ENCODE data around the gene GDF7. TPM values are rescaled to one million over a fixed set of nuclear protein-coding genes. Genes with fewer than 3 reads are reported as not detected.

GDF7 gene
- total RNA-seq, 3 donors from 2014 or later (not counting 1 experiment from before 2014, with no cell fraction given): 0.02 to 0.10 (median 0.05) TPM

GRCh38 chr2:20626698-20627513 is 40.0 kb upstream of the GDF7 start:
- Mint-ChIP-seq H3K4me3 (no peak overlapping the region), H3K36me3 (no peaks in the 10 kb centered on the region), H3K9me3 (no peaks in the 10 kb centered on the region), H3K27me3 (ENCODE audit: low read depth in 2 of 2) (no peaks in the 10 kb centered on the region), H3K27ac (no peak overlapping the region), H3K4me1 (peaks cover 4 to 5% of the 10 kb centered on the region in 2 donors)
- intact Hi-C loops (cut with micrococcal nuclease): no loop called here
- no peaks in the 10 kb centered on the region for H3K27me3 ChIP-seq (ENCODE audit: control insufficient read depth, insufficient read depth, low read length)
- H3K4me1 ChIP-seq (ENCODE audit: control insufficient read depth, insufficient read depth, low read length): no peaks in the 10 kb centered on the region
- ATAC-seq (no peak), DNase-seq (no peak)
- H3K4me3 ChIP-seq (ENCODE audit: low read length): no peak overlapping the region
- WGBS (ENCODE audit: insufficient coverage): 79% methylated on average over 19 of the region's 20 CpGs
- TF ChIP-seq, protein P1, sequence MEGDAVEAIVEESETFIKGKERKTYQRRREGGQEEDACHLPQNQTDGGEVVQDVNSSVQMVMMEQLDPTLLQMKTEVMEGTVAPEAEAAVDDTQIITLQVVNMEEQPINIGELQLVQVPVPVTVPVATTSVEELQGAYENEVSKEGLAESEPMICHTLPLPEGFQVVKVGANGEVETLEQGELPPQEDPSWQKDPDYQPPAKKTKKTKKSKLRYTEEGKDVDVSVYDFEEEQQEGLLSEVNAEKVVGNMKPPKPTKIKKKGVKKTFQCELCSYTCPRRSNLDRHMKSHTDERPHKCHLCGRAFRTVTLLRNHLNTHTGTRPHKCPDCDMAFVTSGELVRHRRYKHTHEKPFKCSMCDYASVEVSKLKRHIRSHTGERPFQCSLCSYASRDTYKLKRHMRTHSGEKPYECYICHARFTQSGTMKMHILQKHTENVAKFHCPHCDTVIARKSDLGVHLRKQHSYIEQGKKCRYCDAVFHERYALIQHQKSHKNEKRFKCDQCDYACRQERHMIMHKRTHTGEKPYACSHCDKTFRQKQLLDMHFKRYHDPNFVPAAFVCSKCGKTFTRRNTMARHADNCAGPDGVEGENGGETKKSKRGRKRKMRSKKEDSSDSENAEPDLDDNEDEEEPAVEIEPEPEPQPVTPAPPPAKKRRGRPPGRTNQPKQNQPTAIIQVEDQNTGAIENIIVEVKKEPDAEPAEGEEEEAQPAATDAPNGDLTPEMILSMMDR (IDR thresholded peaks at IDR 0.05): no peak
- H3K9me3 ChIP-seq (ENCODE audit: control insufficient read depth, insufficient read depth, low read length): no peaks in the 10 kb centered on the region
- H3K36me3 ChIP-seq (ENCODE audit: control insufficient read depth, insufficient read depth, low read length): peaks cover 29% of the 10 kb centered on the region
- no peak overlapping the region for H3K27ac ChIP-seq (ENCODE audit: low read length)

GRCh38 chr2:20627712-20628380 is 39.1 kb upstream of the GDF7 start:
- Histone ChIP-seq H3K9me3 (ENCODE audit: control insufficient read depth, insufficient read depth, low read length) (no peaks in the 10 kb centered on the region), H3K27ac (ENCODE audit: low read length) (no peak overlapping the region), H3K36me3 (ENCODE audit: control insufficient read depth, insufficient read depth, low read length) (peaks cover 20% of the 10 kb centered on the region), H3K4me3 (ENCODE audit: low read length) (no peak overlapping the region), H3K4me1 (ENCODE audit: control insufficient read depth, insufficient read depth, low read length) (no peaks in the 10 kb centered on the region), H3K27me3 (ENCODE audit: control insufficient read depth, insufficient read depth, low read length) (no peaks in the 10 kb centered on the region)
- Mint-ChIP-seq H3K27ac (no peak overlapping the region), H3K36me3 (no peaks in the 10 kb centered on the region), H3K9me3 (no peaks in the 10 kb centered on the region), H3K4me3 (no peak overlapping the region), H3K4me1 (peaks cover 7 to 8% of the 10 kb centered on the region in 2 donors), H3K27me3 (ENCODE audit: low read depth in 2 of 2) (no peaks in the 10 kb centered on the region)
- ATAC-seq (no peak), DNase-seq (no peak)
- TF ChIP-seq, protein P1 (IDR thresholded peaks at IDR 0.05): no peak
- 89% methylated on average over 16 of the region's 16 CpGs for WGBS (ENCODE audit: insufficient coverage)
- intact Hi-C loops (cut with micrococcal nuclease): no loop called here

DNA sequence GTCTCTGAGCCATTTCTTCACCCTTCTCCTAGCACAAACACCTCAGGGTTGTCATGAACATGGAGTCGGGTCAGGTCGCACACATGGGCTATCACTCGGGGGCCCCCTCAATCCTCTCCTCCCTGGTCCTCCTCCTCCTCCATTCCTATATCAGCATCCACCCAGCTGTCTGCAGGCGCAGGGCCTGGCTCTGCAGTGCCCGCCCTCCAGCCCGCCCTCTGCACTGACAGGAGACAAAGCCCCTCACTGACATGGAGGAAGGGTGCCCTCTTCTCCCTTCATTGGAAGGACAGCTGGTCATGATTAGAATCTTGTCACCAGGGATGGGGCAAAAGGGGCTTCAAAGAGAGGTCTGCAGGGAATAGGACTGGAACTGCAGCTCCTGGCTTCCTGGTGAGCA is 37.8 kb upstream of the GDF7 start:
- no peaks in the 10 kb centered on the region for H3K9me3 ChIP-seq (ENCODE audit: control insufficient read depth, insufficient read depth, low read length)
- Mint-ChIP-seq H3K4me3 (no peak overlapping the region), H3K9me3 (no peaks in the 10 kb centered on the region), H3K4me1 (peaks cover 7 to 13% of the 10 kb centered on the region in 2 donors), H3K27me3 (ENCODE audit: low read depth in 2 of 2) (no peaks in the 10 kb centered on the region), H3K27ac (no peak overlapping the region), H3K36me3 (no peaks in the 10 kb centered on the region)
- H3K36me3 ChIP-seq (ENCODE audit: control insufficient read depth, insufficient read depth, low read length): peaks cover 8% of the 10 kb centered on the region
- H3K4me1 ChIP-seq (ENCODE audit: control insufficient read depth, insufficient read depth, low read length): peaks cover 12% of the 10 kb centered on the region
- ATAC-seq (no peak), DNase-seq (no peak)
- intact Hi-C loops (cut with micrococcal nuclease): no loop called here
- 96% methylated on average over 6 of the region's 6 CpGs for WGBS (ENCODE audit: insufficient coverage)
- H3K4me3 ChIP-seq (ENCODE audit: low read length): no peak overlapping the region
- no peaks in the 10 kb centered on the region for H3K27me3 ChIP-seq (ENCODE audit: control insufficient read depth, insufficient read depth, low read length)
- H3K27ac ChIP-seq (ENCODE audit: low read length): no peak overlapping the region
- TF ChIP-seq, protein P1 (IDR thresholded peaks at IDR 0.05): no peak

Data from natural killer cell (primary cell).